K562 (cell line): Measurements from ENCODE around the gene PAPOLB. TPM values are rescaled to one million over a fixed set of nuclear protein-coding genes. Genes with fewer than 3 reads are reported as not detected.
A peak's percentile ranks its signal among the peaks of the same experiment; 100 is the strongest.

ENCODE experiments used
- ATAC-seq: fragments of 200-7000 bp; cut with Tn5 transposase; 3 replicates; pipeline ENCODE4 v1.9.1; 2020; ENCODE audit warnings: moderate library complexity
- BruUV-seq: library from RNA; stranded (reverse); fragments of 400-500 nt; replicated peaks from 2 replicates; lab custom pipeline; 2021; lab: Mats Ljungman, UMichigan
- CTCF ChIA-PET: fragments of 300-600 bp; formaldehyde crosslinking; extraction: SDS; loops from one replicate; lab custom pipeline; 2021; ENCODE audit warnings: low intra/inter-chr PET ratio; lab: Yijun Ruan, JAX
- POLR2A ChIA-PET: fragments of 300-600, 350-650 bp; sonication (Branson Sonifier 250); formaldehyde crosslinking; extraction: SDS; loops from one replicate; lab custom pipeline; 2021; ENCODE audit warnings: antibody characterized with exemption, inconsistent platforms; lab: Yijun Ruan, JAX
- DNase-seq, 4 experiments: peaks; one replicate each; pipeline versions ENCODE4 v3.0.0 to v3.0.0-alpha.2; 2011 to 2018; ENCODE audit warnings: low spot score in 3 of 4, mixed read lengths in 3 of 4; ENCODE audit errors: extremely low read depth in 1 of 4
- FAIRE-seq: peaks from 2 replicates; lab custom pipeline; 2011; peaks lifted over from hg19 to GRCh38; lab: Jason Lieb, UNC
- H2AFZ ChIP-seq: 2 replicates; pipeline ENCODE4 v1.6.0; 2011; ENCODE audit warnings: low read depth, low read length, control low read depth, inconsistent platforms
- H3K27ac ChIP-seq: fragments of 200-600 bp; 3 replicates; pipeline ENCODE4 v1.8.0; 2011; ENCODE audit warnings: low read depth, mild to moderate bottlenecking, control low read depth, inconsistent platforms, low read length, moderate library complexity, mixed read lengths; ENCODE audit errors: extremely low read depth
- H3K27me3 ChIP-seq, 2 experiments: fragments of 300-600 bp in 1 of 2; 2 replicates in 1 of 2; 3 replicates in 1 of 2; pipeline versions ENCODE4 v1.6.0 to v1.8.0; 2011; ENCODE audit warnings: inconsistent platforms in 2 of 2, low read length in 2 of 2, mild to moderate bottlenecking in 1 of 2, mixed read lengths in 1 of 2, moderate library complexity in 1 of 2; ENCODE audit not compliant: control insufficient read depth in 2 of 2, insufficient read depth in 2 of 2
- H3K36me3 ChIP-seq: fragments of 300-600 bp; 3 replicates; pipeline ENCODE4 v1.8.0; 2011; ENCODE audit warnings: mild to moderate bottlenecking, low read length, inconsistent platforms; ENCODE audit not compliant: control insufficient read depth, insufficient read depth
- H3K4me1 ChIP-seq, 2 experiments: fragments of 200-600 bp in 1 of 2; replicated peaks in 1 of 2; 2 replicates in 1 of 2; 3 replicates in 1 of 2; pipeline versions ENCODE4 v1.5.1 to v1.8.0; 2011; ENCODE audit warnings: inconsistent platforms in 2 of 2, low read length in 2 of 2, mild to moderate bottlenecking in 1 of 2, mixed read lengths in 1 of 2, moderate library complexity in 1 of 2; ENCODE audit not compliant: control insufficient read depth in 2 of 2, insufficient read depth in 2 of 2
- H3K4me2 ChIP-seq: 2 replicates; pipeline ENCODE4 v1.6.1; 2011; ENCODE audit warnings: low read length, control low read depth, inconsistent platforms, mixed read lengths; ENCODE audit not compliant: insufficient read depth
- H3K4me3 ChIP-seq: fragments of 200-600 bp; sonication (generic), shearing (Covaris generic); 2 replicates; pipeline ENCODE4 v1.5.1; 2016; ENCODE audit warnings: control low read depth, inconsistent platforms
- H3K79me2 ChIP-seq: fragments of 200-600 bp; 3 replicates; pipeline ENCODE4 v1.8.0; 2011; ENCODE audit warnings: low read length, inconsistent platforms; ENCODE audit not compliant: control insufficient read depth, insufficient read depth
- H3K9ac ChIP-seq, 2 experiments: 2 replicates each; pipeline versions ENCODE4 v1.6.0 to v1.6.1; 2011; ENCODE audit warnings: low read depth in 2 of 2, low read length in 2 of 2, control low read depth in 1 of 2, inconsistent platforms in 1 of 2, mild to moderate bottlenecking in 1 of 2, mixed read lengths in 1 of 2; ENCODE audit not compliant: insufficient read depth in 1 of 2
- H3K9me1 ChIP-seq: one replicate; pipeline ENCODE4 v1.6.0; 2011; ENCODE audit warnings: inconsistent platforms, mild to moderate bottlenecking, low read length, moderate library complexity; ENCODE audit not compliant: control insufficient read depth, insufficient read depth
- H3K9me3 ChIP-seq: replicated peaks from 2 replicates; pipeline ENCODE4 v1.5.1; 2011; ENCODE audit warnings: low read depth, low read length, inconsistent platforms; ENCODE audit not compliant: control insufficient read depth, insufficient read depth
- H4K20me1 ChIP-seq: replicated peaks from 2 replicates; pipeline ENCODE4 v1.6.1; 2011; ENCODE audit warnings: low read length, inconsistent platforms, mixed read lengths; ENCODE audit not compliant: control insufficient read depth, insufficient read depth
- ARID2 ChIP-seq: fragments of 450-650 bp; IDR thresholded peaks from 2 replicates; pipeline ENCODE4 v1.6.1; 2017; ENCODE audit warnings: antibody characterized with exemption, mild to moderate bottlenecking
- EP300 ChIP-seq: IDR thresholded peaks from 2 replicates; pipeline ENCODE4 v1.6.1; 2012; ENCODE audit warnings: low read length, improper control_type of control experiment
- ZNF347 ChIP-seq: fragments of 450-650 bp; formaldehyde crosslinking; IDR thresholded peaks from 2 replicates; pipeline ENCODE4 v1.4.0; 2020; ENCODE audit warnings: low read depth, mild to moderate bottlenecking, moderate library complexity
- WGBS: fragments of 100-300 bp; shearing (Covaris generic); methylation state at CpG from one replicate; pipeline ENCODE4 v1.1.6; 2016; ENCODE audit warnings: low coverage, mixed read lengths; ENCODE audit not compliant: insufficient coverage; ENCODE audit errors: missing lambda C conversion rate; 5-methylcytosine and 5-hydroxymethylcytosine counted together
- in situ Hi-C: fragments of 300-500 bp; cut with MboI; formaldehyde crosslinking; loops from 4 replicates; pipeline ENCODE4 v1.15.0; 2018; ENCODE audit warnings: inconsistent platforms, mixed read lengths
- intact Hi-C: fragments of 100-400 bp; cut with micrococcal nuclease; formaldehyde crosslinking; loops from 2 replicates; pipeline ENCODE4 v1.14.2; 2022
- polyA plus RNA-seq, 8 experiments: library from polyadenylated mRNA; depleted of rRNA in 4 of 8; stranded (reverse) in 5 of 8; unstranded in 3 of 8; fragments of >200 nt; fragmentation: Nextera tagmentation in 2 of 8; fragmentation: Illumina TruSeq in 1 of 8; extraction: Ambion mirVana in 2 of 8; extraction: Trizol in 1 of 8; gene quantifications; 2 replicates each; pipeline versions ENCODE4 v1.2.1 to v1.2.3, GENCODE V29; 2011 to 2014; ENCODE audit warnings: inconsistent platforms in 1 of 8, missing spikeins in 1 of 8
- total RNA-seq, 7 experiments: library from RNA; depleted of rRNA in 6 of 7; stranded (reverse); fragments of >200 nt in 6 of 7; fragmentation: Illumina TruSeq in 2 of 7; extraction: Trizol in 2 of 7; gene quantifications; 2 replicates each; pipeline versions ENCODE4 v1.2.1 to v1.2.3, GENCODE V29; 2011 to 2021; ENCODE audit warnings: low replicate concordance in 1 of 7
- TF ChIP-seq, protein P1 (sequence below), 2 experiments: fragments of 450-650 bp in 1 of 2; sonication (generic) in 1 of 2; formaldehyde crosslinking in 1 of 2; IDR thresholded peaks; 2 replicates each; pipeline versions ENCODE4 v1.7.1 to v1.9.0; 2016 to 2022; ENCODE audit warnings: inconsistent platforms in 1 of 2, mild to moderate bottlenecking in 1 of 2, missing genetic modification reagents in 1 of 2

Gene PAPOLB
- total and polyA plus RNA-seq, 9 of the 15 experiments (the other 6 are each of a cell fraction or from before 2014, with no cell fraction given), result 0.04 to 0.33 (median 0.16) TPM; not detected in 4

- H3K4me2 ChIP-seq, result no peak overlapping the region
- no peak for FAIRE-seq
- no peak overlapping the region for H3K9ac ChIP-seq
- H2AFZ ChIP-seq, result 0 out of 2 replicates have a peak overlapping the region, but pooled peaks have one; percentile 19
- peaks cover 9 to 18% of the 10 kb centered on the region in 2 experiments for H3K4me1 ChIP-seq
- H3K9me1 ChIP-seq, result no peaks in the 10 kb centered on the region
- 45% methylated on average over 7 of the region's 7 CpGs for whole genome bisulfite sequencing
- intact Hi-C loops, result loop anchor here (10.0 kb wide), 2 partner anchors 91 to 271 kb away; no protein-coding TSS in a partner anchor
- H3K27ac ChIP-seq, result no peak overlapping the region
- peaks cover 4% of the 10 kb centered on the region; the same call in 2 of the 3 replicates for H3K79me2 ChIP-seq
- DNase-seq, result no peak
- TF ChIP-seq EP300 (no peak), ZNF347 (no peak), ARID2 (no peak)
- TF ChIP-seq, protein P1, sequence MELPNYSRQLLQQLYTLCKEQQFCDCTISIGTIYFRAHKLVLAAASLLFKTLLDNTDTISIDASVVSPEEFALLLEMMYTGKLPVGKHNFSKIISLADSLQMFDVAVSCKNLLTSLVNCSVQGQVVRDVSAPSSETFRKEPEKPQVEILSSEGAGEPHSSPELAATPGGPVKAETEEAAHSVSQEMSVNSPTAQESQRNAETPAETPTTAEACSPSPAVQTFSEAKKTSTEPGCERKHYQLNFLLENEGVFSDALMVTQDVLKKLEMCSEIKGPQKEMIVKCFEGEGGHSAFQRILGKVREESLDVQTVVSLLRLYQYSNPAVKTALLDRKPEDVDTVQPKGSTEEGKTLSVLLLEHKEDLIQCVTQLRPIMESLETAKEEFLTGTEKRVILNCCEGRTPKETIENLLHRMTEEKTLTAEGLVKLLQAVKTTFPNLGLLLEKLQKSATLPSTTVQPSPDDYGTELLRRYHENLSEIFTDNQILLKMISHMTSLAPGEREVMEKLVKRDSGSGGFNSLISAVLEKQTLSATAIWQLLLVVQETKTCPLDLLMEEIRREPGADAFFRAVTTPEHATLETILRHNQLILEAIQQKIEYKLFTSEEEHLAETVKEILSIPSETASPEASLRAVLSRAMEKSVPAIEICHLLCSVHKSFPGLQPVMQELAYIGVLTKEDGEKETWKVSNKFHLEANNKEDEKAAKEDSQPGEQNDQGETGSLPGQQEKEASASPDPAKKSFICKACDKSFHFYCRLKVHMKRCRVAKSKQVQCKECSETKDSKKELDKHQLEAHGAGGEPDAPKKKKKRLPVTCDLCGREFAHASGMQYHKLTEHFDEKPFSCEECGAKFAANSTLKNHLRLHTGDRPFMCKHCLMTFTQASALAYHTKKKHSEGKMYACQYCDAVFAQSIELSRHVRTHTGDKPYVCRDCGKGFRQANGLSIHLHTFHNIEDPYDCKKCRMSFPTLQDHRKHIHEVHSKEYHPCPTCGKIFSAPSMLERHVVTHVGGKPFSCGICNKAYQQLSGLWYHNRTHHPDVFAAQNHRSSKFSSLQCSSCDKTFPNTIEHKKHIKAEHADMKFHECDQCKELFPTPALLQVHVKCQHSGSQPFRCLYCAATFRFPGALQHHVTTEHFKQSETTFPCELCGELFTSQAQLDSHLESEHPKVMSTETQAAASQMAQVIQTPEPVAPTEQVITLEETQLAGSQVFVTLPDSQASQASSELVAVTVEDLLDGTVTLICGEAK (IDR thresholded peaks at IDR 0.05), result peak; percentile 93
- TF ChIP-seq, protein P1 (CRISPR knock-in tag; IDR thresholded peaks at IDR 0.05), result peak; percentile 78
- H3K36me3 ChIP-seq, result no peaks in the 10 kb centered on the region
- no peaks in the 10 kb centered on the region; the same call in 1 of the 2 replicates for H3K9me3 ChIP-seq
- POLR2A ChIA-PET, result interaction anchor here (0.6 kb wide), 1 partner anchor 10 kb away, joined by 3 read pairs; no protein-coding TSS in a partner anchor
- in situ Hi-C loops, result no loop called here
- peaks cover 0 to 6% of the 10 kb centered on the region in 2 experiments; a peak in 2 of 5 replicates for H3K27me3 ChIP-seq
- CTCF ChIA-PET, result interaction anchor here (3.2 kb wide), 1 partner anchor 88 kb away, joined by 13 read pairs; no protein-coding TSS in a partner anchor
- no peak for ATAC-seq
- no TSS peak for BruUV-seq
- H3K4me3 ChIP-seq, result no peak overlapping the region
- H4K20me1 ChIP-seq, result no peaks in the 10 kb centered on the region
Measured at GRCh38 chr7:4885317-4885807, 23.5 kb upstream of the PAPOLB start.
